MM.1S (cell line): Measurements from ENCODE around the gene YY2.

Experiments
- DNase-seq: peaks from one replicate; pipeline ENCODE4 v3.0.0-alpha.2; 2015
- H2AFZ ChIP-seq: fragments of 300-600 bp; sonication (generic); 2 replicates; pipeline ENCODE4 v1.6.0; 2016; ENCODE audit warnings: antibody characterized with exemption, low read length
- H3F3A ChIP-seq: fragments of 300-600 bp; sonication (generic); 2 replicates; pipeline ENCODE4 v1.6.1; 2016; ENCODE audit warnings: mild to moderate bottlenecking, antibody characterized with exemption, low read length, moderate library complexity, mixed read lengths; ENCODE audit not compliant: insufficient read depth
- H3K27ac ChIP-seq: fragments of 300-600 bp; sonication (generic); 2 replicates; pipeline ENCODE4 v1.5.1; 2016; ENCODE audit warnings: mild to moderate bottlenecking, low read length
- H3K27me3 ChIP-seq: fragments of 300-600 bp; sonication (generic); replicated peaks from 2 replicates; pipeline ENCODE4 v1.6.0; 2016; ENCODE audit warnings: low read length; ENCODE audit not compliant: insufficient read depth
- H3K36me3 ChIP-seq: fragments of 300-600 bp; sonication (generic); replicated peaks from 2 replicates; pipeline ENCODE4 v1.6.1; 2016; ENCODE audit warnings: mild to moderate bottlenecking, low read length, mixed read lengths; ENCODE audit not compliant: insufficient read depth
- H3K4me1 ChIP-seq: fragments of 300-600 bp; sonication (generic); 2 replicates; pipeline ENCODE4 v1.6.1; 2016; ENCODE audit warnings: low read length, mixed read lengths
- H3K4me2 ChIP-seq: fragments of 300-600 bp; sonication (generic); 2 replicates; pipeline ENCODE4 v1.6.0; 2016; ENCODE audit warnings: low read depth, low read length
- H3K4me3 ChIP-seq: fragments of 300-600 bp; sonication (generic); 2 replicates; pipeline ENCODE4 v1.5.1; 2016; ENCODE audit warnings: low read length, mixed read lengths
- H3K79me2 ChIP-seq: fragments of 300-600 bp; sonication (generic); 2 replicates; pipeline ENCODE4 v1.6.1; 2016; ENCODE audit warnings: mixed run types, low read length, mixed read lengths
- H3K9ac ChIP-seq: fragments of 300-600 bp; sonication (generic); 2 replicates; pipeline ENCODE4 v1.6.1; 2016; ENCODE audit warnings: low read length, mixed read lengths
- H3K9me2 ChIP-seq: fragments of 300-600 bp; sonication (generic); replicated peaks from 2 replicates; pipeline ENCODE4 v1.6.1; 2016; ENCODE audit warnings: mild to moderate bottlenecking, low read length, mixed read lengths; ENCODE audit not compliant: insufficient read depth
- H3K9me3 ChIP-seq: fragments of 300-600 bp; sonication (generic); replicated peaks from 2 replicates; pipeline ENCODE4 v1.6.1; 2016; ENCODE audit warnings: mild to moderate bottlenecking, low read length, mixed read lengths; ENCODE audit not compliant: insufficient read depth
- H4K20me1 ChIP-seq: fragments of 300-600 bp; sonication (generic); 2 replicates; pipeline ENCODE4 v1.6.1; 2016; ENCODE audit warnings: mild to moderate bottlenecking, low read length, moderate library complexity, mixed read lengths; ENCODE audit not compliant: insufficient read depth
- CTCF ChIP-seq: fragments of 300-600 bp; sonication (generic); IDR thresholded peaks from 2 replicates; pipeline ENCODE4 v1.5.1; 2016; ENCODE audit warnings: antibody characterized with exemption, low read length, mixed read lengths
- EZH2 ChIP-seq: fragments of 300-600 bp; sonication (generic); optimal IDR thresholded peaks from 2 replicates; pipeline ENCODE3; 2017; ENCODE audit warnings: low read depth, mild to moderate bottlenecking, antibody characterized with exemption, low read length, mixed read lengths
- EZH2phosphoT487 ChIP-seq: fragments of 300-600 bp; sonication (generic); IDR thresholded peaks from 2 replicates; pipeline ENCODE4 v1.6.1; 2018; ENCODE audit warnings: antibody characterized with exemption, low read length

The YY2 gene

GRCh38 chrX:21831496-21831895, 24.3 kb upstream of the YY2 start:
- Histone ChIP-seq H3K9me3 (no peaks in the 10 kb centered on the region), H2AFZ (no peak overlapping the region), H3K9ac (no peak overlapping the region), H3K4me3 (no peak overlapping the region), H3K27me3 (no peaks in the 10 kb centered on the region), H3K9me2 (no peaks in the 10 kb centered on the region), H3F3A (no peaks in the 10 kb centered on the region), H3K79me2 (no peaks in the 10 kb centered on the region), H3K4me2 (no peak overlapping the region), H3K36me3 (no peaks in the 10 kb centered on the region), H3K27ac (no peak overlapping the region), H3K4me1 (no peaks in the 10 kb centered on the region), H4K20me1 (no peaks in the 10 kb centered on the region)
- DNase-seq, result no peak
- no peak for TF ChIP-seq EZH2phosphoT487
- TF ChIP-seq EZH2, result no peak
- no peak for TF ChIP-seq CTCF

DNA sequence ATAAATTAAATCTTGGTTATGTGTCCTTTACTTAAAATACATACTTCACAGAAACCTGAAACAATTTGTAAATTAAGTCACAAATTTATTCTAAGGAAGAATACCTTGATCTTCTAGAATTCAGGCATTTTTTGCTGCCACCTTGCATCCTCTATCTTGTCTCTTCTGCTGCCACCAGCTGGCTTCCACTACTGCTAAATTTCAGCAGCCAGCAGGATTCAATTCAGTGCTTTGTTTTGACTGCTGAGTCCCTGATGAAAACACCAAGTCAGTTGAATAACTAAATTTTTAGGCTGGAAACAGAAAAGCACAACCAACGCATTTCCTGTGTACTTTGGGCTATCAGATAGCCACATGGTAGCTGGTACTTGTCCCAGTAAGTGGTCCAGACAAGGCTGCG, 18.7 kb upstream of the YY2 start:
- peaks cover 13% of the 10 kb centered on the region for H3K79me2 ChIP-seq
- DNase-seq, result no peak
- no peaks in the 10 kb centered on the region for H4K20me1 ChIP-seq
- H3K4me3 ChIP-seq, result no peak overlapping the region
- no peaks in the 10 kb centered on the region for H3K36me3 ChIP-seq
- H3K9me2 ChIP-seq, result no peaks in the 10 kb centered on the region
- no peak overlapping the region for H3K27ac ChIP-seq
- H3K4me2 ChIP-seq, result no peak overlapping the region
- no peaks in the 10 kb centered on the region for H3F3A ChIP-seq
- TF ChIP-seq CTCF (no peak), EZH2phosphoT487 (no peak), EZH2 (no peak)
- no peak overlapping the region for H3K9ac ChIP-seq
- H3K4me1 ChIP-seq, result no peaks in the 10 kb centered on the region
- no peaks in the 10 kb centered on the region for H3K27me3 ChIP-seq
- no peaks in the 10 kb centered on the region for H3K9me3 ChIP-seq
- H2AFZ ChIP-seq, result no peak overlapping the region

- DNase-seq, result peak; percentile 36
- Histone ChIP-seq H3K4me3 (peak overlapping the region; percentile 73), H3K27ac (no peak overlapping the region; the same call in 1 of the 2 replicates), H3K36me3 (no peaks in the 10 kb centered on the region), H3K79me2 (peaks cover 13% of the 10 kb centered on the region), H3K27me3 (no peaks in the 10 kb centered on the region), H2AFZ (peak overlapping the region; percentile 69), H3K9me2 (no peaks in the 10 kb centered on the region), H3K4me1 (no peaks in the 10 kb centered on the region), H3K9ac (peak overlapping the region; percentile 92), H3F3A (no peaks in the 10 kb centered on the region), H3K4me2 (peak overlapping the region; percentile 54; the same call in 1 of the 2 replicates), H4K20me1 (no peaks in the 10 kb centered on the region), H3K9me3 (no peaks in the 10 kb centered on the region)
- TF ChIP-seq CTCF, result no peak
- no peak for TF ChIP-seq EZH2phosphoT487
- no peak for TF ChIP-seq EZH2
These were observed 16.9 kb upstream of the YY2 start for GRCh38 chrX:21838937-21839333.
